Measurements from ENCODE around the gene FKBP10.
"Not testable (repeated sequence)": the region's sequence is repeated elsewhere in the genome, so short reads cannot be mapped to it uniquely, and the experiment has no call there.

The FKBP10 gene

GRCh38 chr17:41844971-41845370, 32.2 kb downstream of the FKBP10 start:
- DNase-seq = no peak

GRCh38 chr17:41848788-41849187, 36.0 kb downstream of the FKBP10 start:
- DNase-seq = no peak

- no peak for DNase-seq
These were observed 36.6 kb downstream of the FKBP10 start for GRCh38 chr17:41849251-41849990.

GRCh38 chr17:41851382-41851781, 38.6 kb downstream of the FKBP10 start:
- DNase-seq = not testable (repeated sequence)

GRCh38 chr17:41860254-41860931, 47.6 kb downstream of the FKBP10 start:
- DNase-seq = no peak

GRCh38 chr17:41863074-41863848, 50.5 kb downstream of the FKBP10 start:
- DNase-seq = no peak

- no peak for DNase-seq
These were observed 51.7 kb downstream of the FKBP10 start for GRCh38 chr17:41864498-41864835.

- DNase-seq = peak; percentile 44
These were observed 52.2 kb downstream of the FKBP10 start, which contains the start of gene KLHL11 for GRCh38 chr17:41864836-41865595. KLHL11 (minus strand) TSS chr17:41865423; CDS start chr17:41865370, 53 bp downstream.

GRCh38 chr17:41865596-41865893, 52.7 kb downstream of the FKBP10 start:
- no peak for DNase-seq

- DNase-seq = no peak
These were observed 55.8 kb downstream of the FKBP10 start for GRCh38 chr17:41868568-41868967.

GRCh38 chr17:41869426-41869825, 56.6 kb downstream of the FKBP10 start:
- DNase-seq = no peak

GRCh38 chr17:41870097-41870496, 57.3 kb downstream of the FKBP10 start:
- no peak for DNase-seq

- no peak for DNase-seq
These were observed 57.8 kb downstream of the FKBP10 start for GRCh38 chr17:41870627-41871026.

GRCh38 chr17:41871789-41872188, 59.0 kb downstream of the FKBP10 start:
- DNase-seq = no peak
